ENCODE results near the gene NUP210L.

Gene NUP210L

DNA sequence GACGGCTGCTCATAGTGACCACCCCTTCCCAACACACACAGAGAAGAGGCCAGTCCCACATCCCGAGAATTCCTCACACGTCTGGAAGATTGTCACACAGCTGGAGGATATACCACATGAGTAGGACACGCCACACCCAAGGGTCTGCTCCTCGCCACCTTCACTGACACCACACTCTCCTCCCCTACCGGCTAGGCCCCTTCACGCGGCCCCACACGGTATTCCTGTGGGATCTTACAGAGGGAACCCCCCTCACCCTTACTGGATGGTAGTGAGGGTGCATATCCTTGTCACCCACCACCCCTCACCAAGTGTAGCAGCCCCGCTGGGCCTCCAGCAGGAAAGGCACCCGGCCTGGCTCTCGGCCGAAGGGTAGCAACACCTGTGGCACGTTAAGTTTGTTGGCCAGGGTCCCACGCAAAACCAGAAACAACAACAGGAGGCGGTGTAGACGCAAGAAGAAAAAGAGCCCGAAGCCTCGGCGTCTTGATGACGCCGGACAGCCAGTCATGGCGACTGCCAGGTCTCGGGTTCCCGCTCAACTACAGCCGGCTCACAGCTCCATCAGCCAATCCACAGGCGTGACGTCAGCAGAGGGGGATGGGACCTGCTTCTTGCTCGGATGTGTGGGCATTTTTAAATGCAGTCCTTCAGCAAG lies at the start of gene NUP210L:
Gene NUP210L (minus strand): TSS at position 540 of the 658 bp plus-strand sequence.
- TF ChIP-seq, protein P1, sequence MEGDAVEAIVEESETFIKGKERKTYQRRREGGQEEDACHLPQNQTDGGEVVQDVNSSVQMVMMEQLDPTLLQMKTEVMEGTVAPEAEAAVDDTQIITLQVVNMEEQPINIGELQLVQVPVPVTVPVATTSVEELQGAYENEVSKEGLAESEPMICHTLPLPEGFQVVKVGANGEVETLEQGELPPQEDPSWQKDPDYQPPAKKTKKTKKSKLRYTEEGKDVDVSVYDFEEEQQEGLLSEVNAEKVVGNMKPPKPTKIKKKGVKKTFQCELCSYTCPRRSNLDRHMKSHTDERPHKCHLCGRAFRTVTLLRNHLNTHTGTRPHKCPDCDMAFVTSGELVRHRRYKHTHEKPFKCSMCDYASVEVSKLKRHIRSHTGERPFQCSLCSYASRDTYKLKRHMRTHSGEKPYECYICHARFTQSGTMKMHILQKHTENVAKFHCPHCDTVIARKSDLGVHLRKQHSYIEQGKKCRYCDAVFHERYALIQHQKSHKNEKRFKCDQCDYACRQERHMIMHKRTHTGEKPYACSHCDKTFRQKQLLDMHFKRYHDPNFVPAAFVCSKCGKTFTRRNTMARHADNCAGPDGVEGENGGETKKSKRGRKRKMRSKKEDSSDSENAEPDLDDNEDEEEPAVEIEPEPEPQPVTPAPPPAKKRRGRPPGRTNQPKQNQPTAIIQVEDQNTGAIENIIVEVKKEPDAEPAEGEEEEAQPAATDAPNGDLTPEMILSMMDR (IDR thresholded peaks at IDR 0.05; ENCODE audit: low read depth, low read length) = no peak
- H3K4me3 ChIP-seq (ENCODE audit: low read depth, low read length) = no peak within 1 kb of the TSS

GRCh38 chr1:154199563-154199879 lies 44.6 kb upstream of the NUP210L start:
- H3K4me3 ChIP-seq (ENCODE audit: low read depth, low read length) = 0 out of 2 replicates have a peak overlapping the region, but pooled peaks have one; percentile 2
- TF ChIP-seq, protein P1 (IDR thresholded peaks at IDR 0.05; ENCODE audit: low read depth, low read length) = no peak

GRCh38 chr1:154198756-154199562 lies 44.1 kb upstream of the NUP210L start:
- H3K4me3 ChIP-seq (ENCODE audit: low read depth, low read length) = 0 out of 2 replicates have a peak overlapping the region, but pooled peaks have one; percentile 2
- TF ChIP-seq, protein P1 (IDR thresholded peaks at IDR 0.05; ENCODE audit: low read depth, low read length) = peak; percentile 48; the same call in 1 of the 2 replicates

GRCh38 chr1:154193821-154194220 lies 38.9 kb upstream of the NUP210L start:
- TF ChIP-seq, protein P1 (IDR thresholded peaks at IDR 0.05; ENCODE audit: low read depth, low read length) = no peak
- no peak overlapping the region for H3K4me3 ChIP-seq (ENCODE audit: low read depth, low read length)

- TF ChIP-seq, protein P1 (IDR thresholded peaks at IDR 0.05; ENCODE audit: low read depth, low read length) = no peak
- no peak overlapping the region for H3K4me3 ChIP-seq (ENCODE audit: low read depth, low read length)
Observed at GRCh38 chr1:154192476-154192875, 37.6 kb upstream of the NUP210L start.

- no peak within 1 kb of the TSS for H3K4me3 ChIP-seq (ENCODE audit: low read depth, low read length)
- TF ChIP-seq, protein P1 (IDR thresholded peaks at IDR 0.05; ENCODE audit: low read depth, low read length) = no peak
Observed at GRCh38 chr1:154191990-154192461, 37.2 kb upstream of the NUP210L start, which contains the start of gene TPM3. Gene TPM3 (minus strand): TSS chr1:154192100. CDS start chr1:154192018, 82 bp downstream.

DNA sequence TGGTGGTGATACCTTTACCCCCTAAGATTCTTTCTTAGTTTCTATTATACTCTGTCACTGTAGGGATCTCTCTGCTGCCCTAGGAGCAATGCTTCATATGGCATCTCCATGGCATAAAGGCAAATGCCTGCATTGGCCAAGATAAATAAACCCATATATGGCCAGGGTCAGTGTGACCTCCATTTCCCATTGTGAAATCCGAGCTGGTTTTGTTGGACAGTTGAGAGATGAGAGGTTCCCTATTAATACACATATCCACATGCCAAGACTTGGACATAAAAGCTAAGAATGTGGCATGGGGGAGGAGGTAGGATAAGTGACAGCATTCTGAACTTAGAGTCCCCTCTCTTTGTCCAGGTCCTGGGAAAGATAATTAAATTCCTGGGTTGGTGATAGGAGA lies 35.7 kb upstream of the NUP210L start:
- TF ChIP-seq, protein P1 (IDR thresholded peaks at IDR 0.05; ENCODE audit: low read depth, low read length) = no peak
- H3K4me3 ChIP-seq (ENCODE audit: low read depth, low read length) = no peak overlapping the region
